CD14-positive monocyte (primary cell): ENCODE data around the gene ARV1. TPM values are rescaled to one million over a fixed set of nuclear protein-coding genes. Genes with fewer than 3 reads are reported as not detected.
A peak's percentile ranks its signal among the peaks of the same experiment; 100 is the strongest.
"Not testable (repeated sequence)": the region's sequence is repeated elsewhere in the genome, so short reads cannot be mapped to it uniquely, and the experiment has no call there.

ENCODE experiments used
- DNase-seq, 3 donors: peaks; one replicate each; pipeline ENCODE4 v3.0.0-alpha.2; 2011 to 2022
- H2AFZ ChIP-seq: 2 replicates; pipeline ENCODE4 v1.6.0; 2012; ENCODE audit warnings: mild to moderate bottlenecking, low read depth, low read length, inconsistent platforms; ENCODE audit not compliant: insufficient read depth, poor library complexity, severe bottlenecking
- H3K27ac ChIP-seq, 2 donors: 1 replicate in 1 of 2; 2 replicates in 1 of 2; pipeline ENCODE4 v1.5.1; 2012 to 2013; ENCODE audit warnings: low read length in 2 of 2, control low read depth in 1 of 2, inconsistent platforms in 1 of 2, low read depth in 1 of 2, mild to moderate bottlenecking in 1 of 2
- H3K27me3 ChIP-seq, 2 donors: one replicate each; pipeline versions ENCODE4 v1.6.0 to v1.6.1; 2011 to 2013; ENCODE audit warnings: low read length in 2 of 2; ENCODE audit not compliant: control insufficient read depth in 2 of 2, insufficient read depth in 2 of 2
- H3K36me3 ChIP-seq, 2 donors: replicated peaks in 1 of 2; 1 replicate in 1 of 2; 2 replicates in 1 of 2; pipeline versions ENCODE4 v1.5.1 to v1.6.1; 2012 to 2013; ENCODE audit warnings: low read length in 2 of 2, control low read depth in 1 of 2, inconsistent platforms in 1 of 2, mild to moderate bottlenecking in 1 of 2; ENCODE audit not compliant: insufficient read depth in 2 of 2, control insufficient read depth in 1 of 2
- H3K4me1 ChIP-seq, 2 donors: 1 replicate in 1 of 2; 2 replicates in 1 of 2; pipeline versions ENCODE4 v1.5.1 to v1.6.1; 2012 to 2013; ENCODE audit warnings: low read length in 2 of 2, control low read depth in 1 of 2, inconsistent platforms in 1 of 2, mild to moderate bottlenecking in 1 of 2, moderate library complexity in 1 of 2; ENCODE audit not compliant: insufficient read depth in 2 of 2, control insufficient read depth in 1 of 2
- H3K4me2 ChIP-seq: replicated peaks from 2 replicates; pipeline ENCODE3; 2012; ENCODE audit warnings: low read length, moderate library complexity, mild to moderate bottlenecking; ENCODE audit not compliant: poor library complexity, severe bottlenecking; ENCODE audit errors: extremely low read depth
- H3K4me3 ChIP-seq, 3 experiments: fragments of 200-600 bp in 1 of 3; sonication (generic) in 1 of 3; replicated peaks in 1 of 3; 1 replicate in 2 of 3; 2 replicates in 1 of 3; pipeline ENCODE4 v1.5.1; 2011 to 2013; ENCODE audit warnings: low read length in 3 of 3, mild to moderate bottlenecking in 3 of 3, control low read depth in 2 of 3, low read depth in 2 of 3, inconsistent platforms in 1 of 3, moderate library complexity in 1 of 3
- H3K79me2 ChIP-seq: 2 replicates; pipeline ENCODE4 v1.6.0; 2012; ENCODE audit warnings: mild to moderate bottlenecking, control low read depth, inconsistent platforms, low read length, moderate library complexity; ENCODE audit not compliant: insufficient read depth
- H3K9ac ChIP-seq: 2 replicates; pipeline ENCODE4 v1.6.0; 2017; ENCODE audit warnings: low read length, mild to moderate bottlenecking; ENCODE audit not compliant: insufficient read depth, poor library complexity, severe bottlenecking
- H3K9me3 ChIP-seq, 2 donors: replicated peaks in 1 of 2; 1 replicate in 1 of 2; 2 replicates in 1 of 2; pipeline versions ENCODE4 v1.5.1 to v1.6.1; 2012 to 2013; ENCODE audit warnings: low read length in 2 of 2, control low read depth in 1 of 2; ENCODE audit not compliant: control insufficient read depth in 1 of 2, insufficient read depth in 1 of 2
- H4K20me1 ChIP-seq: 2 replicates; pipeline ENCODE4 v1.6.0; 2012; ENCODE audit warnings: mild to moderate bottlenecking, low read length, control low read depth, moderate library complexity; ENCODE audit not compliant: insufficient read depth
- H3K27ac Mint-ChIP-seq, 7 donors: one replicate each; pipeline ENCODE4 v1.8.0; 2020; ENCODE audit warnings: mild to moderate bottlenecking in 7 of 7, mixed read lengths in 7 of 7, moderate library complexity in 6 of 7, inconsistent platforms in 2 of 7
- H3K27me3 Mint-ChIP-seq, 3 donors: one replicate each; pipeline ENCODE4 v1.8.0; 2021 to 2022; ENCODE audit warnings: low read depth in 3 of 3, mild to moderate bottlenecking in 3 of 3, mixed read lengths in 3 of 3, moderate library complexity in 3 of 3, inconsistent platforms in 1 of 3
- H3K36me3 Mint-ChIP-seq, 2 donors: one replicate each; pipeline ENCODE4 v1.8.0; 2020; ENCODE audit warnings: mixed read lengths in 2 of 2, inconsistent platforms in 1 of 2, mild to moderate bottlenecking in 1 of 2
- H3K4me1 Mint-ChIP-seq: one replicate; pipeline ENCODE4 v1.8.0; 2020; ENCODE audit warnings: mild to moderate bottlenecking, mixed read lengths
- H3K4me3 Mint-ChIP-seq, 2 donors: one replicate each; pipeline ENCODE4 v1.8.0; 2020; ENCODE audit warnings: mild to moderate bottlenecking in 2 of 2, mixed read lengths in 2 of 2, moderate library complexity in 1 of 2
- H3K9me3 Mint-ChIP-seq, 7 donors: one replicate each; pipeline ENCODE4 v1.8.0; 2020 to 2022; ENCODE audit warnings: mixed read lengths in 7 of 7, mild to moderate bottlenecking in 6 of 7, moderate library complexity in 6 of 7, inconsistent platforms in 2 of 7
- CTCF ChIP-seq: fragments of 200-600 bp; IDR thresholded peaks from one replicate; pipeline ENCODE4 v1.8.0; 2022; ENCODE audit warnings: antibody characterized with exemption, mild to moderate bottlenecking
- WGBS: methylation state at CpG from one replicate; pipeline ENCODE4 v1.1.5; 2013; ENCODE audit warnings: missing lambda C conversion rate; ENCODE audit not compliant: insufficient coverage; 5-methylcytosine and 5-hydroxymethylcytosine counted together
- intact Hi-C, 2 donors: fragments of 100-400 bp; cut with micrococcal nuclease; formaldehyde crosslinking; loops; one replicate each; pipeline versions ENCODE4 v1.15.0 to v1.15.1; 2023
- polyA plus RNA-seq, 3 donors: library from polyadenylated mRNA; depleted of rRNA in 1 of 3; unstranded in 2 of 3; stranded (reverse) in 1 of 3; fragments of 300-500 nt in 2 of 3; fragments of >200 nt in 1 of 3; fragmentation: Illumina TruSeq in 2 of 3; gene quantifications; 1 replicate in 2 of 3; 2 replicates in 1 of 3; pipeline ENCODE4 v1.2.3, GENCODE V29; 2012 to 2021

ARV1 gene
- polyA plus RNA-seq, 3 donors, result 7.7 to 19.2 (median 15.0) TPM

- no peak overlapping the region for H3K27ac Mint-ChIP-seq
- intact Hi-C loops, result loop anchor here in 1 of 2 donors (10.0 kb wide), 1 partner anchor 70 kb away; the partner anchor contains the start of genes ARV1 and TTC13
- no peak overlapping the region for H3K4me2 ChIP-seq
These were observed 66.4 kb downstream of the ARV1 start for GRCh38 chr1:231045286-231045685.

GRCh38 chr1:231045921-231046729, 67.2 kb downstream of the ARV1 start:
- H3K9me3 Mint-ChIP-seq, result peaks cover 13 to 36% (median 24%) of the 10 kb centered on the region in 7 donors
- intact Hi-C loops, result loop anchor here in 1 of 2 donors (10.0 kb wide), 1 partner anchor 71 kb away; the partner anchor contains the start of genes ARV1 and TTC13
- H3K4me2 ChIP-seq, result not testable (repeated sequence)

More at GRCh38 chr1:231045286-231045685, 66.4 kb downstream of the ARV1 start:
- Mint-ChIP-seq H3K4me3 (no peak overlapping the region), H3K9me3 (peaks cover 13 to 39% (median 24%) of the 10 kb centered on the region in 7 donors), H3K27me3 (peaks cover 31 to 47% (median 34%) of the 10 kb centered on the region in 3 donors), H3K36me3 (peaks cover 0 to 2% of the 10 kb centered on the region in 2 donors), H3K4me1 (peaks cover 9% of the 10 kb centered on the region)
- peaks cover 3 to 24% of the 10 kb centered on the region in 2 donors for H3K27me3 ChIP-seq
- no peaks in the 10 kb centered on the region for H3K36me3 ChIP-seq
- H3K79me2 ChIP-seq, result no peaks in the 10 kb centered on the region
- no peak overlapping the region for H3K4me3 ChIP-seq
- no peak for TF ChIP-seq CTCF
- peaks cover 11 to 18% of the 10 kb centered on the region in 2 donors for H3K9me3 ChIP-seq
- DNase-seq, result no peak
- no peak overlapping the region for H2AFZ ChIP-seq
- peaks cover 7 to 16% of the 10 kb centered on the region in 2 donors for H3K4me1 ChIP-seq
- H3K9ac ChIP-seq, result no peak overlapping the region
- no peaks in the 10 kb centered on the region for H4K20me1 ChIP-seq
- H3K27ac ChIP-seq, result no peak overlapping the region

More at GRCh38 chr1:231045921-231046729, 67.2 kb downstream of the ARV1 start:
- H2AFZ ChIP-seq, H3K4me1 Mint-ChIP-seq, H3K27ac ChIP-seq, H3K79me2 ChIP-seq, H3K9ac ChIP-seq, H3K36me3 ChIP-seq, H4K20me1 ChIP-seq, H3K27ac Mint-ChIP-seq, DNase-seq, H3K36me3 Mint-ChIP-seq, H3K4me3 ChIP-seq, H3K4me1 ChIP-seq: not testable (repeated sequence)
- peaks cover 3 to 17% of the 10 kb centered on the region in 2 donors for H3K27me3 ChIP-seq
- peaks cover 11 to 18% of the 10 kb centered on the region in 2 donors for H3K9me3 ChIP-seq
- H3K4me3 Mint-ChIP-seq, result peak overlapping the region in 1 of 2 donors; percentile 3
- WGBS, result 90% methylated on average over 5 of the region's 10 CpGs
- H3K27me3 Mint-ChIP-seq, result peaks cover 26 to 39% (median 29%) of the 10 kb centered on the region in 3 donors
